Ishikawa (cell line): Measurements from ENCODE around the gene SYT3.

ENCODE experiments used
- CEBPB ChIP-seq: IDR thresholded peaks from 2 replicates; pipeline ENCODE4 v1.6.1; 2012
- CREB1 ChIP-seq: IDR thresholded peaks from 2 replicates; pipeline ENCODE4 v1.6.1; 2012; ENCODE audit warnings: low read depth
- EGR1 ChIP-seq: IDR thresholded peaks from 2 replicates; pipeline ENCODE4 v1.6.1; 2012
- EP300 ChIP-seq: IDR thresholded peaks from 2 replicates; pipeline ENCODE4 v1.6.1; 2012; ENCODE audit warnings: borderline replicate concordance
- FOXM1 ChIP-seq: IDR thresholded peaks from 2 replicates; pipeline ENCODE4 v1.6.1; 2012; ENCODE audit warnings: low read depth, borderline replicate concordance
- NFIC ChIP-seq: IDR thresholded peaks from 2 replicates; pipeline ENCODE4 v1.6.1; 2012
- RAD21 ChIP-seq: IDR thresholded peaks from 2 replicates; pipeline ENCODE4 v1.6.1; 2012; ENCODE audit warnings: low read depth
- TAF1 ChIP-seq: IDR thresholded peaks from 2 replicates; pipeline ENCODE4 v1.6.1; 2012; ENCODE audit warnings: low read depth, mild to moderate bottlenecking
- TCF12 ChIP-seq: IDR thresholded peaks from 2 replicates; pipeline ENCODE4 v1.6.1; 2012; ENCODE audit warnings: low read depth
- TEAD4 ChIP-seq: IDR thresholded peaks from 2 replicates; pipeline ENCODE4 v1.6.1; 2012
- YY1 ChIP-seq: IDR thresholded peaks from 2 replicates; pipeline ENCODE4 v1.6.1; 2012; ENCODE audit warnings: low read depth
- ZBTB7A ChIP-seq: IDR thresholded peaks from 2 replicates; pipeline ENCODE4 v1.6.1; 2012; ENCODE audit warnings: low read depth
- TF ChIP-seq, protein P1 (sequence below): IDR thresholded peaks from 2 replicates; pipeline ENCODE4 v1.6.1; 2012; ENCODE audit warnings: low read depth, mild to moderate bottlenecking
- TF ChIP-seq, protein P2 (sequence below): IDR thresholded peaks from 2 replicates; pipeline ENCODE4 v1.6.1; 2012
- TF ChIP-seq, protein P3 (sequence below): IDR thresholded peaks from 2 replicates; pipeline ENCODE4 v1.6.1; 2012

The SYT3 gene

DNA sequence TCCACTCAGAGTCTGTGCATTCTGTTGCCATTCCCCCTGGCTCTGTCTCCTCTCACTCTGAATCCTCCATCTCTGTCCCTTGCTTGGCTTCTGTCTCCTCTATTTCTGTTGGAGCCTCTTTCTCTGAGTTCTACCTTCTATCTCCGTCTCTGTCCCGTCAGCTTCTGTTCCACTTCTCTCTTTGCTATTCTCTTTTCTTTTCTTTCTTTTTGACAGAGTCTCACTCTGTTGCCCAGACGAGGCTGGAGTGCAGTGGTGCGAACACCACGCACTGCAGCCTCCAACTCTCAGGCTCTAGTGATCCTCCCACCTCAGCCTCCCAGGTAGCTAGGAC is 37.6 kb downstream of the SYT3 start:
- TF ChIP-seq, protein P1, sequence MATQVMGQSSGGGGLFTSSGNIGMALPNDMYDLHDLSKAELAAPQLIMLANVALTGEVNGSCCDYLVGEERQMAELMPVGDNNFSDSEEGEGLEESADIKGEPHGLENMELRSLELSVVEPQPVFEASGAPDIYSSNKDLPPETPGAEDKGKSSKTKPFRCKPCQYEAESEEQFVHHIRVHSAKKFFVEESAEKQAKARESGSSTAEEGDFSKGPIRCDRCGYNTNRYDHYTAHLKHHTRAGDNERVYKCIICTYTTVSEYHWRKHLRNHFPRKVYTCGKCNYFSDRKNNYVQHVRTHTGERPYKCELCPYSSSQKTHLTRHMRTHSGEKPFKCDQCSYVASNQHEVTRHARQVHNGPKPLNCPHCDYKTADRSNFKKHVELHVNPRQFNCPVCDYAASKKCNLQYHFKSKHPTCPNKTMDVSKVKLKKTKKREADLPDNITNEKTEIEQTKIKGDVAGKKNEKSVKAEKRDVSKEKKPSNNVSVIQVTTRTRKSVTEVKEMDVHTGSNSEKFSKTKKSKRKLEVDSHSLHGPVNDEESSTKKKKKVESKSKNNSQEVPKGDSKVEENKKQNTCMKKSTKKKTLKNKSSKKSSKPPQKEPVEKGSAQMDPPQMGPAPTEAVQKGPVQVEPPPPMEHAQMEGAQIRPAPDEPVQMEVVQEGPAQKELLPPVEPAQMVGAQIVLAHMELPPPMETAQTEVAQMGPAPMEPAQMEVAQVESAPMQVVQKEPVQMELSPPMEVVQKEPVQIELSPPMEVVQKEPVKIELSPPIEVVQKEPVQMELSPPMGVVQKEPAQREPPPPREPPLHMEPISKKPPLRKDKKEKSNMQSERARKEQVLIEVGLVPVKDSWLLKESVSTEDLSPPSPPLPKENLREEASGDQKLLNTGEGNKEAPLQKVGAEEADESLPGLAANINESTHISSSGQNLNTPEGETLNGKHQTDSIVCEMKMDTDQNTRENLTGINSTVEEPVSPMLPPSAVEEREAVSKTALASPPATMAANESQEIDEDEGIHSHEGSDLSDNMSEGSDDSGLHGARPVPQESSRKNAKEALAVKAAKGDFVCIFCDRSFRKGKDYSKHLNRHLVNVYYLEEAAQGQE, result no peak
- TF ChIP-seq CREB1 (no peak), NFIC (no peak), TEAD4 (no peak), EP300 (no peak), RAD21 (no peak), ZBTB7A (no peak), CEBPB (no peak), FOXM1 (no peak), EGR1 (no peak), TAF1 (no peak), YY1 (no peak), TCF12 (no peak)
- TF ChIP-seq, protein P2, sequence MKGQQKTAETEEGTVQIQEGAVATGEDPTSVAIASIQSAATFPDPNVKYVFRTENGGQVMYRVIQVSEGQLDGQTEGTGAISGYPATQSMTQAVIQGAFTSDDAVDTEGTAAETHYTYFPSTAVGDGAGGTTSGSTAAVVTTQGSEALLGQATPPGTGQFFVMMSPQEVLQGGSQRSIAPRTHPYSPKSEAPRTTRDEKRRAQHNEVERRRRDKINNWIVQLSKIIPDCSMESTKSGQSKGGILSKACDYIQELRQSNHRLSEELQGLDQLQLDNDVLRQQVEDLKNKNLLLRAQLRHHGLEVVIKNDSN, result no peak

DNA sequence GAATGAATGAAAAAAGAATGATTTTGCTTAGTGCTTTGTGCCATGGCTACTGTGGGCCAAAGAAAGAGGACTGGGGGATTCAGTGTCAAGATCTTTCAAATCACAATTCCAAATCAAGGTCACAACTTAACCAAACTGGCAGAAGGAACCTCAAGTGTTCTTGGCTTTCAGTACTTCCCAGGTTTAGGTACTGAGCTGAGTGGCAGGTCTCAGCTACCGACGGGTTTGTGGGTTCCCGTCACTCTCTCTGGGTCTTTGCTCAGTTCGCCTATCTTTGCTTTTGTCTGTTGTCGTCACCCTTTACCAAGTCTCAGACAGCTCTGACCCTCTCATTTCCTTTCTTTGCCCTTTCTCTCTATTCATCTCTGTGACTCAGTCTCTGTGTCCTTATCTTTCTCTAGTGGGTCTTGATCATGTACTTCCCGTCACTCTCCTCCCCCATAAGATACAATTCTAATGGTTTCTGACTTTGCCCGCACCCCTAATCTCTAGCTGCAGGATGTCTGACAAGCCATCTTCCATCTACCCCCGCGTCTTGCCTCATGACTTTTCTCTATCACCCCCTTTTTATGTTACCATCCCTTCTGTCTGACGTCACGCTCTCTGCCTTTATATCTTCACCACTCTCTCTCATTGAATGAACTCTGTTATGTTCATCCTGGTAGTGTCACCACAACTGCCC is 38.1 kb downstream of the SYT3 start:
- TF ChIP-seq FOXM1 (no peak), RAD21 (no peak), NFIC (no peak), EP300 (no peak), CREB1 (no peak), TCF12 (no peak), ZBTB7A (no peak)
- TF ChIP-seq, protein P3, sequence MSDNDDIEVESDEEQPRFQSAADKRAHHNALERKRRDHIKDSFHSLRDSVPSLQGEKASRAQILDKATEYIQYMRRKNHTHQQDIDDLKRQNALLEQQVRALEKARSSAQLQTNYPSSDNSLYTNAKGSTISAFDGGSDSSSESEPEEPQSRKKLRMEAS, result no peak

DNA sequence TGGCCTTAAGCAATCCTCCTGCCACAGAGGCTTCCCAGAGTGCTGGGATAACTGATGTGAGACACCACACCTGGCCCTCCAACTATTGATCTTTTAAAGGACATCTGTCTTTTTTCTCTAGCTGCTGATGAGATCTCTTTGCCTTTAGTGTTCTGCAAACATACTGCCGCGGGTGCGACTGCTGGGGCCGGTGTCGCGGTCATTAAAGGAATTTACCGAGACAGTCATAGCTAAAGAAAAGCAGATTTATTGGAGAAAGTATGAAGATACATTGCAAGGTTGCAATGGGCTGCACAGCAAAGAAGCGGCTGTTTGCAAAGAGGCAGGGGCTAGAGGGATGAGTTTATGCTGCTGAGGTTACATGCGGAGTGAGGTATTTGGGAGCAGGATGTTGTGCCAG is 40.3 kb downstream of the SYT3 start:
- TF ChIP-seq RAD21 (no peak), ZBTB7A (no peak), TEAD4 (no peak), CREB1 (no peak), YY1 (no peak), CEBPB (no peak), EGR1 (no peak), FOXM1 (no peak), TAF1 (no peak), NFIC (no peak), EP300 (no peak)
- TF ChIP-seq, protein P1, result no peak
- TF ChIP-seq, protein P3, result no peak
- TF ChIP-seq, protein P2, result no peak

DNA sequence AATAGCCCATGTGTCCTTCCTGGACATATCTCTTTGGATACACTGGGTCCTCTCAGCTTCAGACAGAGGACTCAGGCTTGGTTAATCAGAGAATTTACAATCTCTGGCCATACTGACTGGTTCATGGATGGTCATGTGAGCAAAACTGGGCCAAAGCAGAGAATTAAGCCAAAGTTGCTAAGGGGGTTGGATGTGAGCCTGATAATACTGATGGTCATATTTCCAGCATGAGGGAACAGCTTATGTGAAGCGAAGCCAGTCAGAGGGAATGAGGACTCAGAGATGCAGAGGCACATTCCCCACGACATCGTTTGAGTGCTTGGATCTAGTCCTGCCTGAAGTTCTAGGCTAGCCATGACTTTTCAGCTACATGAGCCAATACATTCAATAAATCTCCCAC is 49.5 kb downstream of the SYT3 start:
- TF ChIP-seq EGR1, result no peak
- TF ChIP-seq YY1, result no peak
- TF ChIP-seq CEBPB, result no peak
- TF ChIP-seq, protein P1, result no peak
- no peak for TF ChIP-seq RAD21
- TF ChIP-seq TCF12, result no peak
- TF ChIP-seq TAF1, result no peak
- no peak for TF ChIP-seq CREB1
- TF ChIP-seq TEAD4, result no peak
- TF ChIP-seq, protein P2, result no peak
- no peak for TF ChIP-seq ZBTB7A
- no peak for TF ChIP-seq EP300
- TF ChIP-seq, protein P3, result no peak
